ENCODE data around the gene TMEM59L.
"Not testable (repeated sequence)": the region's sequence is repeated elsewhere in the genome, so short reads cannot be mapped to it uniquely, and the experiment has no call there.

Gene TMEM59L

DNA sequence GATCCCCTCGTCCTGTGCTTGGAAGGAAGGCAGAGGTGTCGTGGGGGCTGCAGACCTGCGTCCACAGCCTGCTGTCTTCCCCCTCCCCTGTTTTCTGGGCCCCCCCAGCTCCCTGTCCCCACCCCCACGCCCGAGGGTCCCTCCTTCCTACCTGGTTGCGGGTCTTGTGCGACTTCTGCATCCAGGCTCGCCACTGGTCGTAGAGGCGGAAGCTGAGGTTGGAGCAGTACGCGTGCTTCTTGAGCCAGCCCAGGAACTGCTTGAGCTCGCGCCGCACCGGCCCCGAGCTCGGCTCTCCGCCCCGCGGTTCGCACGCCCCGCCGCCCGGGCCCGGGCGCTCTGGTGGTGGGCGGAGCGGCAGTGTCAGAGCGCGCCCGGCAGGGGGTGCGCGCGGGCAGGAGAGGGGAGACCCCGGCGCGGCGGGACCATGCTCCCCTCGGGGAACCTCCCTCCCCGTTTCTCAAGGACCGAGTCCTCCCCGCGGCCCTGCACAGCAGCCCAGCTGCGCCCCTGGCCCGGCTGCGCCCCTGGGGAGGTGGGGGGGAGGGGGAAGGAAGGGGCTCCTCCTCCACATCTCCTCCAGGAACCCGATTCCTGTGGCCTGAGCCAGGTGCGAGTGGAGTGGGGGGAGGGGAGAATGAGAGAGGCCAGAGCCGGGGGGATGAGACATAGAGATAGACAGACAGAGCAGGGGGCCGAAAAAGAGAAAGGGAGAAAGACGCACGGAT is 18.4 kb upstream of the TMEM59L start:
- peak; percentile 55 to 62 for DNase-seq

GRCh38 chr19:18594824-18595373 is 17.8 kb upstream of the TMEM59L start:
- DNase-seq = no peak

DNA sequence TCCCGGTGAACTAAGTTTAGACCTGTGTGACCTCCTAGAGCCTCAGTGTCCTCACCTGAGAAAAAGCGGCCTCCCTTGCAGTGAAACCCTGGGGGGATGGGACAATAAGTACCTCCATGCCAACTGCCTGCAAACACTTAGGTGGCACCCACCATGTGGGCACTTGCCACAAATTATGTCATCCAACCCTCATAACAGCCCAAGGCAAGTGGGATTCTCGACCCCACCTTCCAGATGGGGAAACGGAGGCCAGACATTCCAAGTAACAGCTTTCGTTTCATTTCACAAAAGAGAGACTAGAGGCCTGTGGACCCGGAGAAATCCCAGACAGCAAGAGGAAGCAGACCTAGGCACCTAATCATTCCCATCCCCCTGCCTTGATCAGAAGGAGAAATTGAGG is 17.2 kb upstream of the TMEM59L start:
- DNase-seq = no peak

- DNase-seq = peak in 1 of 2 experiments; percentile 4
These were observed 15.9 kb upstream of the TMEM59L start for GRCh38 chr19:18596752-18597157.

- DNase-seq = no peak
These were observed 14.6 kb upstream of the TMEM59L start for GRCh38 chr19:18597809-18598660.

DNA sequence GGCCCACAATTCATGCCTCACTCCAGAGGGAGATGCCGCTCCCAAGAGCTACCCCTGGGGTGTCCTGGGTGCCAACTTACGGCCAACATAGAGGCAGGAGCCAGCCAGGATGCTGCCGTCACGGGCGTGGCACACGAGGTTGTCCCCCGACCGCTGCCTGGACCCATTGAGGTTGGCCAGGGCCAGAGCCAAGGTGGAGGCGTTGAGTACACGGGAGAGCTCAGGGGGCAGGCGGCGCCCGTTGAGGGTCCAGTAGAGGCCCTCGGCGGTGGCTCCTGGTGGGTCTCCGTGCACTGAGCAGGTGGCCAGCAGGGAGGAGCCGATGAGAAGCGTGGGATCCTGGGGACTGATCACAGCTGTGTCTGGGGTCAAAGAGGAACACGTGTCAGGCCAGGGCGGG is 13.2 kb upstream of the TMEM59L start:
- no peak for DNase-seq

GRCh38 chr19:18600692-18601397 is 11.8 kb upstream of the TMEM59L start:
- not testable (repeated sequence) for DNase-seq

GRCh38 chr19:18601875-18602274 is 10.8 kb upstream of the TMEM59L start:
- DNase-seq = no peak

DNA sequence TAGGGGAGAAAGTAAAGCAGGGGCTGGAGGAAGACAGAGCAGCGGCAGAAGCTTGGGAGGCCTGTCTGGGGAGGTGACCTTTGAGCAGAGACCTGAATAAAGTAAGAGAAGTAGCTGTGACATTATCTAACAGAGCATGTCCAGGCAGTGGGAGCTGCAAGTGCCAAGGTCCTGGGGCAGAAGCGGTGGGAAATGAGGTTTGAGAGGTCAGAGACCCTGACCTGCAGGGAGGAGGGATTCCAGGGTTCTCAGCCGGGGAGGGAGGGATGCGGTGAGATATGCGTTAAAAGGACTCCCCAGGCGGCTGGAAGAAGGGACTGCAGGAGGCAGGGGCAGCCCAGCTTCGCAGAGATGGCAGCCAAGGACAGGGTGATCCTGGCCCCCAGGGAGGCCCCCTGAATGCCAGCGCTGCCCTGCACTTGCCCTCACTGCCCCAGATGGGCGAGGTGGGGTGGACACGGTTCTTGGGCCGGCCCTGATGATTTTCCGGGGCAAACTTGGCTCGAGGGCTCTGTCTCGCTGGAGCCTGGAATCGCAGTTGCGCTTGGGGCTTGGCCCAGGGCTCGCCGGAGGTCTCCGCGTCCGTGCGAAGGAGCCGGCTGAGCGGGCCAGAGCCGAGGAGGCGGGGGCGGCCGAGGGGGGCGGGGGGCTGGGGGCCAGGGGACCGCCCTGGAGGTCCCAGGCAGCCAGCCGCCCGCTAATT is 9.3 kb upstream of the TMEM59L start:
- DNase-seq = no peak

GRCh38 chr19:18603958-18604819 is 8.5 kb upstream of the TMEM59L start:
- no peak for DNase-seq

DNA sequence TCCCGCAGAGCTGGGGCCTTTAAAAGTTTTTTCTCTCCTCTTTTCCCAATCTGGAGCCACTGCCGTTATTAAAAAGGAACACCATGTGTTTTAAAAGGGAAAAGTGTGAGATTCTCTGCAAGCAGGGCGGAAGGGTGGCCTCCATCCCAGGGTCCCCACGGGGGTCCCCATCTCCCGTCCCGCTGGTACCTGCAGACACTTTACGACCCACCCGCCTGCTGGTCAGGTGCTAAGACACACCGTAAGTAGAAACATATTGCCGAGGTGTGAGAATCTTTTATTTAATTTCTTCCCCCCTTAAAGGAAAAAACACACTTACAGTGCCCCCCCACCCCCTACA is 7.9 kb upstream of the TMEM59L start:
- no peak for DNase-seq

- no peak for DNase-seq
These were observed 7.5 kb upstream of the TMEM59L start for GRCh38 chr19:18605196-18605545.

DNA sequence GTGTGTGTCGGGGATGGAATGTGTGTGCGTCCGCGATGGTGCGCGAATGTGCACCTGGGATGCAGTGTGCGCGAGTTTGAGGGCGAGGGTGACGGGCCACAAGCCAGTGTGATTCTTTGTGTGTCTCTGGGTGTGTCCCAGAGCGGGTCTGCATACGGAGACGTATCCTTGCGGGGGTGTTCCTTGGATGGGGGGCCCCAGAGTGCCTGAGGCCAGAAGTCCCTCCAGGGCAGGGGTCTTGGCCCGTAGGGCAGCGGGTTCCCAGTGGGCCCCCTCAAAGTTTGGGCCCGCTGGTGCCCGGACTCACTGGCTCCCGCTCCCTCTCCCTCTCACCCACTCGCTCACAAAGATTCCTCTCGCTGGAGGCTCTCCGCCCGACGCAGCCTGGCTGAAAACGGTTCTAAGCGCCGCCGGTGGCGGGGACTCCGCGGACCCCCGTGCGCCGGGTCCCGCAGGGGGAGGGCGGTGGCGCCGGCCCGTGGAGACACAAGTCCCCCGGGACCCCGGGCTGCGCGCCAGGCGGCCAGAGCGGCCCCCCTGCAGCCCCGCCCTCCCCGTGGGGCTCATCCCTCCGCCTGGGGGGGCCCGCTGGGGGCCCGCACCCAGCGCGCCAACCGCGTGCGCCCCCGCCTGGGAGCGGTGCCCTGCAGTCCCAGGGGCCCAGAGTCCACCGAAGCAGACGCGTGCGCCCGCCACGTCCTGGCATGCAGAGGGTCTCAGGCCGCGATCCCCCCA is 7.0 kb upstream of the TMEM59L start:
- no peak for DNase-seq

DNA sequence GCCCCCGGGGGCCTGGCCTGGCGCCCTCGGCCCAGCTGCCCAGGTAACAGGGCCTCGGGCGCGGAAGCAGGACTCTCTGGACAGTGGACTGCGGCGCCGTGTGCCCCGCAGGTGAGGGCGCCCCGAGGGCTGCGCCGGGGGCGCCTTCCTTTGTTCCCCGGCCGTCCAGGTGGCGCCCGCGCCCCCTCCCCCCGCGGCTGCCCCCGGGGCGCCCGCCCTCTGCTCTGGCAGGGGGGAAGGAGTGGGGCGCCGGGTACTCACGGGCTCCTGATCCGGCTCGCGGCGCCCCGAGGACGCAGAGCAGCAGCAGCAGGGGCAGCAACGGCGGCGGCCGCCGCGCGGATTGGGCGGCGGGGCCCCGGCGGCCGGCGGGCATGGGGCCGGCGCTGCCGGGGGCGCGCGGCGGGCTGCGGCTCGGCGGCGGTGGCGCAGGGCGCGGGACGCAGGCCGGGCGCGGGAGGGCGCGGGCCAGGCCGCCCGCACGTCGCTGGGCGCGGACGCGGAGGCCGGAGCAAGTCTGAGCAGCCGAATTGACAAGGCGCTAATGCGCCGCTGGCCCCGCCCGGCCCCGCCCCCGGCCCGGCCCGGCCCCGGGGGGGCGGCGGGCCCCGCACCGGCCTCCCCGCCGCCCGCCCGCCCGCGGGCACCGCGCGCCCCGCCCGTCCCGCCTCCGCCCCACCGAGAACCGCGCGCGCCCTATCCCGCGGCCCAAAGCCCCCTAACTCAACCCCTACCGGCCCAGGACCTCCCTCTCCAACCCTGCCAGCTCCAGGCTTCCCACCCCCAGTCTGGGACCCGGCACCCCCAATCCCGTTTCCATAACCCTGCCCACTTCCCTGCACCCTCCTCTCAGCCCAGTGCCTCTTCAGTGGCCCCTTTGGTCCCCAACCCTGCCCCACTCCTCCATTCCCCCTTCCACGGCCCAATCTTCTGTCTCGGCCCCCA is 6.1 kb upstream of the TMEM59L start, which contains the start of gene CRLF1:
CRLF1 (minus strand) TSS at position 519 of the 945 bp plus-strand sequence; CDS start at position 376, 143 bp downstream.
- no peak for DNase-seq

- DNase-seq = no peak
These were observed 5.2 kb upstream of the TMEM59L start for GRCh38 chr19:18607226-18608101.

DNA sequence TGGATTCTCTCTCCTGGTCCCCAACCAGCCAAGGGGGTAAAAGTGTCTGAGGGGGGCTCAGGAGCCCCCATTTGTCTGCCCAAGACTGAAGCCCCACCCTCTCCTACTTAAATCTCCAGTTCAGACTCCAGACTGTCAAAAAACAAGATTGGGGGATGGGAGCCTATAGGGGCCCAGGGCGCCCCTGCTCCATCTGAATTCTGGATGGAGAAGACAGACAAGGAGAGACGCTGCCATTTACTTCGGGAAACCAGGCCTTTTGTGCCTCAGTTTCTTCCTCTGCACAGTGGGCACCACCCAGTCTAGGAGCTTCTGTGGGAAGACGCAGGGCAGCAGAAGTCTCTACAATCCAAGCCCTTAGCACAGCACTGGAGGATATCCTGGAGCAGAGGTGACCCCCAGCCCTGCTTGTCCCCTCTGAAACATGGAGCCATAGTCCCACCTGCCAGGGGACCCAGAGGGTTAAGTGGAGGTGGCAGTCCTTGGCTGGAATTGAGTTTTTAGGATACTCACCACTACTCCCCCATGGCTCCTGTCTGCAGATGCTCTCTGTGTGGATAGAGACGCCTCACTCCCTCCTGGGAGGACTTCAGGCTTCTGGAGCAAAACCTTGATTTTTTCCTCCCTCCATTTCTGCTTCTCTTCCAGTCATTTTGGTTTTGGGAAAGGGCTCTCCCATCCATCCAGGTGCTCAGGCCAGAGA is 4.4 kb upstream of the TMEM59L start:
- no peak for DNase-seq

DNA sequence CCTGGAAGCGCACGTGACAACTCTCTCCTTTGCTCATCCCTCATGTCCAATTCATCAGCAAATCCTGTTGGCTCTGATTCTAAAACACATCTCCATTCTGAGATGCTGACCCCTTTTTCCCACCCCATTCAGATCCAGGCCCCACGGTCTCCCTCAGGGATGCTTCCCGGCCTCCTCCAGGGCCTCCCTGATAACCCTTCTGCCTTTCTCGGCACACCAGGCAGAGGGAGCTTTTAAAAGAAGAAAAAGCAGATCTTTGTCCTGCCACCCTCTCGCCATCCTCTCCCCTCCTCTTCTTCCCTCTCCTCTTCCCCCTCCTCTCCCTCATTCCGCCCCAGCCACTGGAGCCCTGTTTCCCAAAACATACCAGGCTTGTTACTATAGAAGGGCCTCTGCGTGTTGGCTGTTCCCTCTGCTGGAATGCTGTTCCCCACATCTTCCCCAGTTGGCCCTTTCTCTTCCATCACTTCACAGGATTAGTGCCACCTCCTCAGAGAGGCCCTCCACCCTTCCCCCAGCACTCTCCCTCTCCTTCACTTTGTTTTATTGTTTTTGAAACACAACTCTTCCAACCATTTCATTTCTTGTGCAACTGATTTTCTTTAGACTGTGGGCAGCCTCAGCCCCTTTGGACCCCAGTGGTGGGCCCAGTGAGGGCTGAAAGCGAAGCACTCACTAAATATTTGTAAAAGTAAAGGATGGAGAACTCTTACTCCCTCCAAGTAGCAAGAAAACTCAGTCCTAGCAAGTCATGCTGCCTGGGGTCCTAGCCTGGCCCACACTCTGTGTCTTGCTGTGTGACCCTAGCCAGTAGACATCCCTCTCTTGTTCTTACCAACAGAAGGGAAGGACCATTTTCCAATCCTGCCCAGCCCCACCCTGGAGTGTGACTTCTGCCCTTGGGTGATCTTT is 3.6 kb upstream of the TMEM59L start:
- no peak for DNase-seq

Data from NCI-H2081 (cell line).